ENCODE measurements around the gene CXADR.

DNA sequence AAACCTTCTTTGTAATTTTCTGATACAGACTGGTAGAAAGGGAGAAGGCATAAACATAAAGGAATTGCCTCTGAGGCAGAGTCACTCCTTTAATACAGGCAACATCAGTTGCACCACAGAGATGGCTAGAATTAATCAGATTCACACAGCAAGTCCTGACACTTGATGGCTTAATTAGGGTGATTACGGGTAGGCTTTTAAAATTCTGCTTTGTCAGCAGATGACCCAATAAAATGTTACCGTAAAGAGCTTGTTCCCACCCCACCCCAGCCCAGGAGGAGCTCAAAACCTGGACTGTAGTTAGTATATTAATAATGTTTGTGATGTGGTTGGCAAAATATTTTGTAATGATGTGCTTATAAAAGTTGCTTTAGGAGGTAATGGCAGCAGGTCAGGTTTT lies 109.2 kb downstream of the CXADR start:
- TF ChIP-seq, protein P1, sequence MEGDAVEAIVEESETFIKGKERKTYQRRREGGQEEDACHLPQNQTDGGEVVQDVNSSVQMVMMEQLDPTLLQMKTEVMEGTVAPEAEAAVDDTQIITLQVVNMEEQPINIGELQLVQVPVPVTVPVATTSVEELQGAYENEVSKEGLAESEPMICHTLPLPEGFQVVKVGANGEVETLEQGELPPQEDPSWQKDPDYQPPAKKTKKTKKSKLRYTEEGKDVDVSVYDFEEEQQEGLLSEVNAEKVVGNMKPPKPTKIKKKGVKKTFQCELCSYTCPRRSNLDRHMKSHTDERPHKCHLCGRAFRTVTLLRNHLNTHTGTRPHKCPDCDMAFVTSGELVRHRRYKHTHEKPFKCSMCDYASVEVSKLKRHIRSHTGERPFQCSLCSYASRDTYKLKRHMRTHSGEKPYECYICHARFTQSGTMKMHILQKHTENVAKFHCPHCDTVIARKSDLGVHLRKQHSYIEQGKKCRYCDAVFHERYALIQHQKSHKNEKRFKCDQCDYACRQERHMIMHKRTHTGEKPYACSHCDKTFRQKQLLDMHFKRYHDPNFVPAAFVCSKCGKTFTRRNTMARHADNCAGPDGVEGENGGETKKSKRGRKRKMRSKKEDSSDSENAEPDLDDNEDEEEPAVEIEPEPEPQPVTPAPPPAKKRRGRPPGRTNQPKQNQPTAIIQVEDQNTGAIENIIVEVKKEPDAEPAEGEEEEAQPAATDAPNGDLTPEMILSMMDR (IDR thresholded peaks at IDR 0.05), result no peak
- no peak for TF ChIP-seq EP300 (IDR thresholded peaks at IDR 0.05; ENCODE audit: low read depth)
